ENCODE measurements around the gene PNPLA5. TPM values are rescaled to one million over a fixed set of nuclear protein-coding genes. Genes with fewer than 3 reads are reported as not detected.

PNPLA5 gene
- total RNA-seq, 2 donors from 2014 or later = 0.68 to 0.73 TPM

DNA sequence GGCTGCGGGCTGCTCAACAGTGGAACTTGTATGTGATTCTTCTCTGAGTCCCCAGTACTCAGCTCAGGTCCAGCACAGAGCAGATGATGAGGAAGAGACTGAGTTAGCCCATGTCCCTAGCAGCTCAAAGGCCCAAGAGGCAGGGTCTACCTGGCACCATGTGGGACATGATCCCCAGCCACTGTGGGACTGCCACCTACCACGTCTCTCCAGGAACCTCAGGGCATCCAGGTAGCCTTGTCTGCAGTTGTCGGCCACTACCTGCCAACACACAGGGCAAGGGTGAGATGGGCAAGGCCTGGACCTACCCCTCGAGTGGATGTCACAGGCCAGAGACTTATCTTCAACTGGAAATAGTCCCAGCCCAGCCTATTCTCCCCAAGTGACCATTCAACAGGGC is 4.4 kb downstream of the PNPLA5 start:
- Mint-ChIP-seq H3K36me3 (ENCODE audit: low read depth) (no peaks in the 10 kb centered on the region), H3K4me1 (peaks cover 1% of the 10 kb centered on the region), H3K27ac (no peak overlapping the region), H3K27me3 (ENCODE audit: insufficient read depth) (peaks cover 26% of the 10 kb centered on the region), H3K9me3 (no peaks in the 10 kb centered on the region), H3K4me3 (no peak overlapping the region)
- Histone ChIP-seq H3K36me3 (ENCODE audit: control insufficient read depth, insufficient read depth, low read length) (no peaks in the 10 kb centered on the region), H3K27ac (ENCODE audit: low read depth, low read length) (no peak overlapping the region), H3K4me1 (ENCODE audit: control insufficient read depth, insufficient read depth, low read length) (no peaks in the 10 kb centered on the region), H3K27me3 (ENCODE audit: control insufficient read depth, insufficient read depth, low read length, poor library complexity, severe bottlenecking) (peaks cover 28% of the 10 kb centered on the region), H3K9me3 (ENCODE audit: control insufficient read depth, low read length) (no peaks in the 10 kb centered on the region), H3K4me3 (ENCODE audit: low read length) (no peak overlapping the region), H3K9ac (ENCODE audit: extremely low read depth, low read length, poor library complexity, severe bottlenecking) (no peak overlapping the region)
- TF ChIP-seq, protein P1, sequence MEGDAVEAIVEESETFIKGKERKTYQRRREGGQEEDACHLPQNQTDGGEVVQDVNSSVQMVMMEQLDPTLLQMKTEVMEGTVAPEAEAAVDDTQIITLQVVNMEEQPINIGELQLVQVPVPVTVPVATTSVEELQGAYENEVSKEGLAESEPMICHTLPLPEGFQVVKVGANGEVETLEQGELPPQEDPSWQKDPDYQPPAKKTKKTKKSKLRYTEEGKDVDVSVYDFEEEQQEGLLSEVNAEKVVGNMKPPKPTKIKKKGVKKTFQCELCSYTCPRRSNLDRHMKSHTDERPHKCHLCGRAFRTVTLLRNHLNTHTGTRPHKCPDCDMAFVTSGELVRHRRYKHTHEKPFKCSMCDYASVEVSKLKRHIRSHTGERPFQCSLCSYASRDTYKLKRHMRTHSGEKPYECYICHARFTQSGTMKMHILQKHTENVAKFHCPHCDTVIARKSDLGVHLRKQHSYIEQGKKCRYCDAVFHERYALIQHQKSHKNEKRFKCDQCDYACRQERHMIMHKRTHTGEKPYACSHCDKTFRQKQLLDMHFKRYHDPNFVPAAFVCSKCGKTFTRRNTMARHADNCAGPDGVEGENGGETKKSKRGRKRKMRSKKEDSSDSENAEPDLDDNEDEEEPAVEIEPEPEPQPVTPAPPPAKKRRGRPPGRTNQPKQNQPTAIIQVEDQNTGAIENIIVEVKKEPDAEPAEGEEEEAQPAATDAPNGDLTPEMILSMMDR (conservative IDR thresholded peaks at IDR 0.05) = no peak
- WGBS, 2 experiments (ENCODE audit: insufficient coverage in 1 of 2, insufficient read length in 1 of 2) = 81 to 85% methylated on average over 3 to 4 of the region's 4 CpGs
- peak; percentile 23 for DNase-seq

DNA sequence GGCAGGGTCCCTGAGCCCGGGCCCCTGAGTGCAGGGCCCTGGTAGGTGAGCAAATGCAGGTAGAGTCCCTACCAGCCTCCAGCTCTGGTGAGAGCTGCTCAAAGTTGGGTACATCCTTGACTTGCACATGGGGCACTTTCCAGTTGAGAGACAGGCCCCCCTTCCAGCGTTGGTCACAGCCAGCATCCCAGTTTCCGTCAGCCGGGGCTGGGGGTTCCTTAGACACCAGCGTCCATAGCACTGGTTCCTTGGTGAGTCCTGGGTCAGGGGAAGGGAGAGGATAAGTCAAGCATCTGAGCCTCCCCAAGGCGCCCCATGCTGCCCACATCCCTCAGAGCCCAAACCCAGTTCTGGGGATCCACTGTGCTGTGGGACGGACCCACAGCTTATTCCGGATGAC is 5.6 kb downstream of the PNPLA5 start:
- DNase-seq = no peak
- H3K27me3 Mint-ChIP-seq (ENCODE audit: insufficient read depth) = peaks cover 15% of the 10 kb centered on the region
- WGBS, 2 experiments (ENCODE audit: insufficient coverage in 1 of 2, insufficient read length in 1 of 2) = 75% methylated on average over 6 to 8 of the region's 8 CpGs
- Histone ChIP-seq H3K4me3 (ENCODE audit: low read length) (no peak overlapping the region), H3K9ac (ENCODE audit: extremely low read depth, low read length, poor library complexity, severe bottlenecking) (no peak overlapping the region), H3K27ac (ENCODE audit: low read depth, low read length) (no peak overlapping the region), H3K36me3 (ENCODE audit: control insufficient read depth, insufficient read depth, low read length) (no peaks in the 10 kb centered on the region), H3K4me1 (ENCODE audit: control insufficient read depth, insufficient read depth, low read length) (no peaks in the 10 kb centered on the region), H3K27me3 (ENCODE audit: control insufficient read depth, insufficient read depth, low read length, poor library complexity, severe bottlenecking) (peaks cover 17% of the 10 kb centered on the region), H3K9me3 (ENCODE audit: control insufficient read depth, low read length) (no peaks in the 10 kb centered on the region)
- no peak overlapping the region for H3K27ac Mint-ChIP-seq
- H3K9me3 Mint-ChIP-seq = no peaks in the 10 kb centered on the region
- TF ChIP-seq, protein P1 (conservative IDR thresholded peaks at IDR 0.05) = no peak
- no peak overlapping the region for H3K4me3 Mint-ChIP-seq
- no peaks in the 10 kb centered on the region for H3K36me3 Mint-ChIP-seq (ENCODE audit: low read depth)
- H3K4me1 Mint-ChIP-seq = peaks cover 1% of the 10 kb centered on the region

DNA sequence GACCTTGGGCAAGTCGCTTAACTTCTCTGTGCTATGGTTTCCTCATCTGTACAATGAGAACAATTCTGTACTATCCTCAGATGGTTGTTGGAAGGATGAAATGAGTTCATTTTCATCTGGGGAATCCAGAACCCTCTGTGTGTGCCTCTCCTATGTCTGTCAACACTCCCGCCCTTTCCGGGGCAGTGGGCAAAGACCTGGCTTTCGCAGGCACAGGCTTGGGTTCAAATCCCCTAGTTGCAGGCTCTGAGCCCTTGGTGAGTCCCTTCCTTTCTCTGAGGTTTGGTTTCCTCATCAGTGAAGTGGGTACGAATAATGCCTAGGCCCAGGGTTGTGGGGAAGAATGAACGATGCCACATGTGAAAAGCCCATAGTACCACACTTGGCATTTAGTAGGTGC is 6.0 kb downstream of the PNPLA5 start:
- Mint-ChIP-seq H3K4me1 (peaks cover 1% of the 10 kb centered on the region), H3K36me3 (ENCODE audit: low read depth) (no peaks in the 10 kb centered on the region), H3K9me3 (no peaks in the 10 kb centered on the region), H3K27me3 (ENCODE audit: insufficient read depth) (peaks cover 11% of the 10 kb centered on the region), H3K4me3 (no peak overlapping the region), H3K27ac (no peak overlapping the region)
- TF ChIP-seq, protein P1 (conservative IDR thresholded peaks at IDR 0.05) = no peak
- H3K27me3 ChIP-seq (ENCODE audit: control insufficient read depth, insufficient read depth, low read length, poor library complexity, severe bottlenecking) = peaks cover 12% of the 10 kb centered on the region
- DNase-seq = no peak
- H3K4me1 ChIP-seq (ENCODE audit: control insufficient read depth, insufficient read depth, low read length) = no peaks in the 10 kb centered on the region
- H3K9me3 ChIP-seq (ENCODE audit: control insufficient read depth, low read length) = no peaks in the 10 kb centered on the region
- no peak overlapping the region for H3K9ac ChIP-seq (ENCODE audit: extremely low read depth, low read length, poor library complexity, severe bottlenecking)
- H3K36me3 ChIP-seq (ENCODE audit: control insufficient read depth, insufficient read depth, low read length) = no peaks in the 10 kb centered on the region
- H3K4me3 ChIP-seq (ENCODE audit: low read length) = no peak overlapping the region
- 96 to 98% methylated on average over 5 to 6 of the region's 6 CpGs for WGBS, 2 experiments (ENCODE audit: insufficient coverage in 1 of 2, insufficient read length in 1 of 2)
- H3K27ac ChIP-seq (ENCODE audit: low read depth, low read length) = no peak overlapping the region
